B cell (primary cell): ENCODE measurements around the gene NUDT12.

Experiments used
- EZH2 ChIP-seq: IDR thresholded peaks from 2 replicates; pipeline ENCODE4 v1.6.1; 2012; ENCODE audit warnings: borderline replicate concordance, low read depth, mild to moderate bottlenecking, moderate library complexity, low read length; ENCODE audit not compliant: insufficient read depth, poor library complexity, severe bottlenecking
- TF ChIP-seq, protein P1 (sequence below): fragments of 200-600 bp; IDR thresholded peaks from one replicate; pipeline ENCODE4 v1.8.0; 2022; ENCODE audit warnings: antibody characterized with exemption, mild to moderate bottlenecking

GRCh38 chr5:103598997-103599566, 36.5 kb upstream of the NUDT12 start:
- TF ChIP-seq, protein P1, sequence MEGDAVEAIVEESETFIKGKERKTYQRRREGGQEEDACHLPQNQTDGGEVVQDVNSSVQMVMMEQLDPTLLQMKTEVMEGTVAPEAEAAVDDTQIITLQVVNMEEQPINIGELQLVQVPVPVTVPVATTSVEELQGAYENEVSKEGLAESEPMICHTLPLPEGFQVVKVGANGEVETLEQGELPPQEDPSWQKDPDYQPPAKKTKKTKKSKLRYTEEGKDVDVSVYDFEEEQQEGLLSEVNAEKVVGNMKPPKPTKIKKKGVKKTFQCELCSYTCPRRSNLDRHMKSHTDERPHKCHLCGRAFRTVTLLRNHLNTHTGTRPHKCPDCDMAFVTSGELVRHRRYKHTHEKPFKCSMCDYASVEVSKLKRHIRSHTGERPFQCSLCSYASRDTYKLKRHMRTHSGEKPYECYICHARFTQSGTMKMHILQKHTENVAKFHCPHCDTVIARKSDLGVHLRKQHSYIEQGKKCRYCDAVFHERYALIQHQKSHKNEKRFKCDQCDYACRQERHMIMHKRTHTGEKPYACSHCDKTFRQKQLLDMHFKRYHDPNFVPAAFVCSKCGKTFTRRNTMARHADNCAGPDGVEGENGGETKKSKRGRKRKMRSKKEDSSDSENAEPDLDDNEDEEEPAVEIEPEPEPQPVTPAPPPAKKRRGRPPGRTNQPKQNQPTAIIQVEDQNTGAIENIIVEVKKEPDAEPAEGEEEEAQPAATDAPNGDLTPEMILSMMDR, result no peak
- no peak for TF ChIP-seq EZH2
